Stomach (tissue), 9 donors: ENCODE measurements around the gene NKG7. TPM values are rescaled to one million over a fixed set of nuclear protein-coding genes. Genes with fewer than 3 reads are reported as not detected.

Experiments used
- DNase-seq, 2 donors: peaks; one replicate each; pipeline versions ENCODE4 v3.0.0 to v3.0.0-alpha.2; 2013 to 2019
- H3K27ac ChIP-seq, 5 donors: fragments of 200-600 bp in 4 of 5; sonication (generic) in 4 of 5; one replicate each; pipeline ENCODE4 v1.5.1; 2013 to 2019; ENCODE audit warnings: mild to moderate bottlenecking in 1 of 5, moderate library complexity in 1 of 5
- H3K27me3 ChIP-seq, 3 donors: fragments of 200-600 bp; sonication (generic); one replicate each; pipeline ENCODE4 v1.5.1; 2017 to 2019; ENCODE audit warnings: mixed run types in 1 of 3
- H3K36me3 ChIP-seq, 4 donors: fragments of 200-600 bp; sonication (generic); 1 replicate in 3 of 4; 2 replicates in 1 of 4; pipeline ENCODE4 v1.5.1; 2016 to 2019
- H3K4me1 ChIP-seq, 4 donors: fragments of 200-600 bp; sonication (generic); one replicate each; pipeline ENCODE4 v1.5.1; 2016 to 2019
- H3K4me3 ChIP-seq, 4 donors: fragments of 200-600 bp; sonication (generic) in 3 of 4; one replicate each; pipeline ENCODE4 v1.5.1; 2016 to 2019; ENCODE audit warnings: mild to moderate bottlenecking in 1 of 4
- H3K9me3 ChIP-seq, 4 donors: fragments of 200-600 bp; sonication (generic); one replicate each; pipeline ENCODE4 v1.5.1; 2016 to 2019
- CTCF ChIP-seq, 7 experiments: fragments of 450-650 bp in 4 of 7; fragments of 200-600 bp in 3 of 7; sonication (generic) in 3 of 7; IDR thresholded peaks; one replicate each; pipeline ENCODE4 v1.5.1; 2016 to 2019; ENCODE audit warnings: antibody characterized with exemption in 7 of 7, control low read depth in 2 of 7, mild to moderate bottlenecking in 1 of 7
- EP300 ChIP-seq: sonication (generic); formaldehyde crosslinking; IDR thresholded peaks from one replicate; pipeline ENCODE4 v1.6.1; 2017; ENCODE audit warnings: antibody characterized with exemption
- POLR2A ChIP-seq, 4 donors: fragments of 450-650 bp; IDR thresholded peaks; one replicate each; pipeline ENCODE4 v1.6.1; 2016; ENCODE audit warnings: antibody characterized with exemption in 4 of 4, control low read depth in 2 of 4, mild to moderate bottlenecking in 1 of 4, moderate library complexity in 1 of 4
- POLR2AphosphoS5 ChIP-seq, 3 donors: sonication (generic); formaldehyde crosslinking; IDR thresholded peaks; one replicate each; pipeline ENCODE4 v1.6.1; 2016; ENCODE audit warnings: antibody characterized with exemption in 3 of 3
- WGBS, 5 donors: extraction: QIAGEN DNeasy Blood & Tissue Kit in 3 of 5; methylation state at CpG; one replicate each; pipeline versions ENCODE4 v1.1.5 to v1.1.7; 2013 to 2018; 5-methylcytosine and 5-hydroxymethylcytosine counted together
- intact Hi-C: fragments of 100-400 bp; cut with DNase I; formaldehyde crosslinking; loops from one replicate; pipeline ENCODE4 v1.15.1; 2023; ENCODE audit warnings: low total_unique reads
- polyA plus RNA-seq, 3 donors: library from polyadenylated mRNA; stranded (reverse); fragments of 200-250 nt; gene quantifications; one replicate each; pipeline ENCODE4 v1.2.3, GENCODE V29; 2013
- total RNA-seq, 5 donors: library from RNA; depleted of rRNA; stranded (reverse); fragments of >200 nt; gene quantifications; one replicate each; pipeline versions ENCODE4 v1.1.0 to v1.2.3, GENCODE V29; 2014 to 2016
- donor health status: healthy with polysubstance abuse.
- donor health status: Bipolar disorder and iron deficiency.
- donor health status: healthy.

Gene NKG7
- total and polyA plus RNA-seq, 8 donors, result 2.1 to 7.7 (median 5.2) TPM; not detected in 4

- Histone ChIP-seq H3K27ac (no peak overlapping the region), H3K9me3 (no peaks in the 10 kb centered on the region), H3K36me3 (peaks cover 31 to 65% (median 64%) of the 10 kb centered on the region in 4 donors), H3K4me3 (no peak overlapping the region), H3K27me3 (no peaks in the 10 kb centered on the region), H3K4me1 (peaks cover 0 to 12% (median 3%) of the 10 kb centered on the region in 4 donors)
- intact Hi-C loops, result no loop called here
- WGBS, 5 donors, result 91 to 97% (median 95%) methylated on average over 11 of the region's 11 CpGs
- TF ChIP-seq CTCF (IDR thresholded peaks at IDR 0.05) (no peak), POLR2AphosphoS5 (IDR thresholded peaks at IDR 0.05) (no peak), EP300 (no peak), POLR2A (IDR thresholded peaks at IDR 0.05) (no peak)
- no peak for DNase-seq
Measured at GRCh38 chr19:51351266-51351990, 21.0 kb downstream of the NKG7 start.

GRCh38 chr19:51347209-51347928 is 25.1 kb downstream of the NKG7 start:
- intact Hi-C loops, result no loop called here
- peaks cover 27 to 81% (median 75%) of the 10 kb centered on the region in 4 donors for H3K36me3 ChIP-seq
- no peaks in the 10 kb centered on the region for H3K4me1 ChIP-seq
- WGBS, 5 donors, result 72 to 91% (median 85%) methylated on average over 10 of the region's 10 CpGs
- H3K27me3 ChIP-seq, result no peaks in the 10 kb centered on the region
- H3K9me3 ChIP-seq, result no peaks in the 10 kb centered on the region
- TF ChIP-seq POLR2AphosphoS5 (IDR thresholded peaks at IDR 0.05) (no peak), CTCF (IDR thresholded peaks at IDR 0.05) (no peak), EP300 (no peak), POLR2A (IDR thresholded peaks at IDR 0.05) (no peak)
- DNase-seq, result no peak
- H3K4me3 ChIP-seq, result no peak overlapping the region
- H3K27ac ChIP-seq, result no peak overlapping the region

- Histone ChIP-seq H3K36me3 (peaks cover 27 to 75% (median 69%) of the 10 kb centered on the region in 4 donors), H3K4me1 (no peaks in the 10 kb centered on the region), H3K4me3 (no peak overlapping the region), H3K27me3 (no peaks in the 10 kb centered on the region), H3K27ac (no peak overlapping the region), H3K9me3 (no peaks in the 10 kb centered on the region)
- intact Hi-C loops, result no loop called here
- 88 to 93% (median 90%) methylated on average over 12 to 17 of the region's 17 CpGs for WGBS, 5 donors
- no peak for DNase-seq
- TF ChIP-seq EP300 (no peak), CTCF (IDR thresholded peaks at IDR 0.05) (no peak), POLR2AphosphoS5 (IDR thresholded peaks at IDR 0.05) (no peak), POLR2A (IDR thresholded peaks at IDR 0.05) (no peak)
Measured at GRCh38 chr19:51346742-51347141, 25.7 kb downstream of the NKG7 start.

- Histone ChIP-seq H3K36me3 (peaks cover 14 to 59% (median 53%) of the 10 kb centered on the region in 4 donors), H3K9me3 (no peaks in the 10 kb centered on the region), H3K4me3 (no peak overlapping the region), H3K27ac (no peak overlapping the region), H3K27me3 (peaks cover 0 to 5% (median 0%) of the 10 kb centered on the region in 3 donors), H3K4me1 (peaks cover 0 to 11% (median 9%) of the 10 kb centered on the region in 4 donors)
- TF ChIP-seq POLR2A (IDR thresholded peaks at IDR 0.05), result no peak
- no peak for TF ChIP-seq EP300
- no peak for TF ChIP-seq POLR2AphosphoS5 (IDR thresholded peaks at IDR 0.05)
- no peak for TF ChIP-seq CTCF (IDR thresholded peaks at IDR 0.05)
- intact Hi-C loops, result no loop called here
- WGBS, 5 donors, result 91 to 97% (median 95%) methylated on average over 7 to 9 of the region's 9 CpGs
- no peak for DNase-seq
Measured at GRCh38 chr19:51345076-51345620, 27.3 kb downstream of the NKG7 start.
